Ovary (tissue), 9 donors: ENCODE results near the gene LSP1. TPM values are rescaled to one million over a fixed set of nuclear protein-coding genes. Genes with fewer than 3 reads are reported as not detected.

Experiments used
- DNase-seq, 5 donors: peaks; one replicate each; pipeline ENCODE4 v3.0.0-alpha.2; 2019 to 2020
- H3K27ac ChIP-seq, 2 donors: fragments of 200-600 bp; one replicate each; pipeline versions ENCODE4 v1.5.1 to v1.8.0; 2019 to 2022
- H3K27me3 ChIP-seq: fragments of 200-600 bp; one replicate; pipeline ENCODE4 v1.8.0; 2022
- H3K36me3 ChIP-seq: fragments of 200-600 bp; sonication (generic); one replicate; pipeline ENCODE4 v1.5.1; 2019
- H3K4me1 ChIP-seq: one replicate; pipeline ENCODE4 v1.8.1; 2013; ENCODE audit warnings: mild to moderate bottlenecking, moderate library complexity; ENCODE audit not compliant: insufficient read depth
- H3K4me3 ChIP-seq: fragments of 200-600 bp; sonication (generic); one replicate; pipeline ENCODE4 v1.5.1; 2017
- H3K9me3 ChIP-seq, 2 donors: fragments of 200-600 bp in 1 of 2; sonication (generic) in 1 of 2; one replicate each; pipeline versions ENCODE4 v1.5.1 to v1.8.1; 2013 to 2019; ENCODE audit warnings: mild to moderate bottlenecking in 1 of 2, moderate library complexity in 1 of 2
- EP300 ChIP-seq: sonication (generic); formaldehyde crosslinking; IDR thresholded peaks from one replicate; pipeline ENCODE4 v1.6.1; 2017; ENCODE audit warnings: antibody characterized with exemption
- POLR2A ChIP-seq: fragments of 450-650 bp; IDR thresholded peaks from one replicate; pipeline ENCODE4 v1.6.1; 2017; ENCODE audit warnings: antibody characterized with exemption, mild to moderate bottlenecking, moderate library complexity
- WGBS, 3 donors: extraction: QIAGEN DNeasy Blood & Tissue Kit in 1 of 3; methylation state at CpG; one replicate each; pipeline versions ENCODE4 v1.1.5 to v1.1.7; 2013 to 2017; 5-methylcytosine and 5-hydroxymethylcytosine counted together
- intact Hi-C, 4 donors: fragments of 100-400 bp; cut with DNase I; formaldehyde crosslinking; loops; one replicate each; pipeline versions ENCODE4 v1.11.0 to v1.15.1; 2022 to 2023
- polyA plus RNA-seq, 2 donors: library from polyadenylated mRNA; stranded (reverse); fragments of 200-250 nt in 1 of 2; fragments of 350-450 nt in 1 of 2; fragmentation: Illumina TruSeq in 1 of 2; extraction: RNeasy Lipid Tissue Mini Kit (QIAGEN cat#74804) in 1 of 2; gene quantifications; one replicate each; pipeline ENCODE4 v1.2.3, GENCODE V29; 2013 to 2014
- total RNA-seq, 7 donors: library from RNA; depleted of rRNA in 2 of 7; stranded (reverse); fragments of >200 nt in 2 of 7; fragmentation: NEBNext Ultra II Directional in 3 of 7; extraction: Animal tissue kit (Norgen Biotek cat#: 25700) in 3 of 7; gene quantifications; one replicate each; pipeline versions ENCODE4 v1.1.0 to v1.2.4, GENCODE V29; 2016 to 2023
- TF ChIP-seq, protein P1 (sequence below), 3 donors: fragments of 450-650 bp in 2 of 3; fragments of 200-600 bp in 1 of 3; IDR thresholded peaks; one replicate each; pipeline versions ENCODE4 v1.5.1 to v1.8.0; 2016 to 2022; ENCODE audit warnings: antibody characterized with exemption in 3 of 3, mild to moderate bottlenecking in 1 of 3
- donor health status: DM: no; HTN: no; CAD: no; lungs with moderate emphysema.
- donor health status: DM: no; HTN: no; CAD: no.
- donor health status: Bipolar disorder and iron deficiency.
- donor health status: DM: yes; HTN: yes; CAD: no.
- donor health status: DM: no; HTN: no; CAD: no.
- donor health status: DM: yes; HTN: yes; CAD: no.

LSP1 gene
- total and polyA plus RNA-seq, 9 donors, result 3.5 to 22.0 (median 9.0) TPM

DNA sequence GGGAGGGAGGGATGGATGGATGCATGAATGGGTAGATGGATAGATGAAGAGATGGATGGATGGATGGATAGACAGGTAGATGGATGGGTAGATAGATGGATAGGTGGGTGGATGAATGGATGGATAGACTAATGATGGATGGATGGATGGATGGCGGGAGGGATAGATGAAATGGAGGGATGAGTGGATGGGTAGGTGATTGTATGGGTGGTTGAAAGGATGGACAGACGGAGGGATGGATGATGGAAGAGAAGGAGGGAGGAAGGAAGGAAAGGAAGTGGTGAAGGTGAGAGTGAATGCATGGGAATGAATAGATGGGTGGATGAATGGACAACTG is 62.9 kb downstream of the LSP1 start:
- no peak overlapping the region for H3K27ac ChIP-seq
- WGBS, 3 donors, result 95 to 99% (median 95%) methylated on average over 2 of the region's 2 CpGs
- no peaks in the 10 kb centered on the region for H3K36me3 ChIP-seq
- intact Hi-C loops, result loop anchor here in 3 of 4 donors (1.0 to 10.0 kb wide), 4 partner anchors 22 to 221 kb away; partner anchors contain the start of gene KRTAP5-6 (in 1 of the 3)
- H3K4me1 ChIP-seq, result no peaks in the 10 kb centered on the region
- TF ChIP-seq, protein P1, sequence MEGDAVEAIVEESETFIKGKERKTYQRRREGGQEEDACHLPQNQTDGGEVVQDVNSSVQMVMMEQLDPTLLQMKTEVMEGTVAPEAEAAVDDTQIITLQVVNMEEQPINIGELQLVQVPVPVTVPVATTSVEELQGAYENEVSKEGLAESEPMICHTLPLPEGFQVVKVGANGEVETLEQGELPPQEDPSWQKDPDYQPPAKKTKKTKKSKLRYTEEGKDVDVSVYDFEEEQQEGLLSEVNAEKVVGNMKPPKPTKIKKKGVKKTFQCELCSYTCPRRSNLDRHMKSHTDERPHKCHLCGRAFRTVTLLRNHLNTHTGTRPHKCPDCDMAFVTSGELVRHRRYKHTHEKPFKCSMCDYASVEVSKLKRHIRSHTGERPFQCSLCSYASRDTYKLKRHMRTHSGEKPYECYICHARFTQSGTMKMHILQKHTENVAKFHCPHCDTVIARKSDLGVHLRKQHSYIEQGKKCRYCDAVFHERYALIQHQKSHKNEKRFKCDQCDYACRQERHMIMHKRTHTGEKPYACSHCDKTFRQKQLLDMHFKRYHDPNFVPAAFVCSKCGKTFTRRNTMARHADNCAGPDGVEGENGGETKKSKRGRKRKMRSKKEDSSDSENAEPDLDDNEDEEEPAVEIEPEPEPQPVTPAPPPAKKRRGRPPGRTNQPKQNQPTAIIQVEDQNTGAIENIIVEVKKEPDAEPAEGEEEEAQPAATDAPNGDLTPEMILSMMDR (IDR thresholded peaks at IDR 0.05), result no peak
- TF ChIP-seq POLR2A (no peak), EP300 (no peak)
- H3K27me3 ChIP-seq, result no peaks in the 10 kb centered on the region
- no peak for DNase-seq
- no peak overlapping the region for H3K4me3 ChIP-seq
- H3K9me3 ChIP-seq, result no peaks in the 10 kb centered on the region

DNA sequence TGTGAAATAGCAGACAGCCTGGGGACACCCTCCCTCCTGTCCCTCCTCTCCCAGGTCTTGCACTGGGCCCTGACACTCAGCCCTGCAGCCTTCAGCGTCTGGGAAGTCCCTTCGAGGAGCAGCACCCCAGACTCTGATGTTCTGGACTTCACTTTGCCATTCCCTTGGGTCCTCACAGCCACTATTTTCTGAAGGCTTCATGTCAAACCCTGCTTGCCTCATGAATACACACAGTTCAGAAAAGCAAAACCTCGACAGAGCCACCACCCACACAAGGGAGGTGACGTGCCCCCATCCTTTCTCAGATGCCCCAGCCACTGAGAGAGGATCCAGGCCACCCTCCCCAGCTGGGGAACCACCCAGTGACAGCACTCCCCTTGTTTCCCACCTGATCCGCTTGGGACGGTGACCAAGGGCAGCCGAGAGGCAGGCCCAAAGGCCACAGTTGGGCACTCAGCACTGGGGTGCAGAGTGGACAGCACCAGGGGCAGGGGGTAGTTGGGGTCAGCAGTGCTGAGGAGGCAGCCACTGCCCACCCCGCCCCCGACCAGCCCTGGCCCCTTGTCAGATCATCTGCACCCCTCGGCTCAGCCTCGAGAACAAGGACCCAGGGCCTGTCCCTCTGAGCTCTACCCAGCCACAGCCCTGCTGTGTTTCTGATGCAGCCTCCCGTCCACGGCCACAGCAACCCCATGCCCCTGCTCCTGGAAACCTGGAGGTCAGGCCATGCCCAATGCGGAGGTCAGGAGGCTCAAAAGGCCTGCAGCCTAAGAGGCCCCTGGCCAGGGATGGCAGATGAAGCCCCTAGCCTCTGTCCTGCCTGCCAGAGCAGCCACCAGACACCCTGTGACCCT is 63.5 kb downstream of the LSP1 start:
- Histone ChIP-seq H3K4me1 (no peaks in the 10 kb centered on the region), H3K27ac (no peak overlapping the region), H3K4me3 (no peak overlapping the region), H3K9me3 (no peaks in the 10 kb centered on the region), H3K36me3 (no peaks in the 10 kb centered on the region), H3K27me3 (no peaks in the 10 kb centered on the region)
- intact Hi-C loops, result loop anchor here in 3 of 4 donors (1.0 to 10.0 kb wide), 4 partner anchors 23 to 222 kb away; partner anchors contain the start of gene KRTAP5-6 (in 1 of the 3)
- peak in 1 of 5 donors; percentile 30 for DNase-seq
- WGBS, 3 donors, result 83 to 91% (median 86%) methylated on average over 12 to 14 of the region's 14 CpGs
- TF ChIP-seq, protein P1 (IDR thresholded peaks at IDR 0.05), result no peak
- no peak for TF ChIP-seq EP300
- TF ChIP-seq POLR2A, result no peak

DNA sequence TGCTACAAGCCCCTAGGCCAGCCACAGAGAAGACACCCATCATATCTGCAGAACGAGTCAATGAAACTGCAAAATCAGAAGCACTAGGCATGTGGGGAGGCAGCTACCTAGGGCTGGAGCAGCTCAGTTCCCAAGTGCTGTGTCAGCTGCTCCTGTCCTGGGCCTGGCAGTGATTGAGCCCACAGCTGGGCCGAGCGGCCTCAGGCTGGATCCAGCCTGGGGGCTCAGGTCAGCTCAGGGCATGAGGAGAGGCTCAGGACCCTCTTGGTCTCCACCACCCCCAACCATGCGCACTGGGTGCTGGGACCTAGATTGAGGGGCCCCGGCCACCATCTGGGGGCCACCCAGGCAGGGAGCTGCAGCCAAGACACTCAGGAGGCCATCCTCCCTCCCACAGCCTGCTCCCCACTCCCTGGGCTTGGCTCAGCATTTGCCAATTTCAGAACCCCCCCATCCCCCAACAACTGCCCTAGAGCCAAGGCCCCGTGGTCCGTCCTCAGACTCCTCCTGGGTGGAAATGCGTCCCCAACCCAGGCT is 64.2 kb downstream of the LSP1 start:
- Histone ChIP-seq H3K4me3 (no peak overlapping the region), H3K36me3 (no peaks in the 10 kb centered on the region), H3K27me3 (no peaks in the 10 kb centered on the region), H3K4me1 (peaks cover 3% of the 10 kb centered on the region), H3K27ac (no peak overlapping the region), H3K9me3 (no peaks in the 10 kb centered on the region)
- DNase-seq, result peak in 1 of 5 donors; percentile 31
- intact Hi-C loops, result loop anchor here in 3 of 4 donors (1.0 to 10.0 kb wide), 4 partner anchors 24 to 222 kb away; partner anchors contain the start of gene KRTAP5-6 (in 1 of the 3)
- WGBS, 3 donors, result 71 to 78% (median 77%) methylated on average over 8 of the region's 8 CpGs
- TF ChIP-seq, protein P1 (IDR thresholded peaks at IDR 0.05), result no peak

DNA sequence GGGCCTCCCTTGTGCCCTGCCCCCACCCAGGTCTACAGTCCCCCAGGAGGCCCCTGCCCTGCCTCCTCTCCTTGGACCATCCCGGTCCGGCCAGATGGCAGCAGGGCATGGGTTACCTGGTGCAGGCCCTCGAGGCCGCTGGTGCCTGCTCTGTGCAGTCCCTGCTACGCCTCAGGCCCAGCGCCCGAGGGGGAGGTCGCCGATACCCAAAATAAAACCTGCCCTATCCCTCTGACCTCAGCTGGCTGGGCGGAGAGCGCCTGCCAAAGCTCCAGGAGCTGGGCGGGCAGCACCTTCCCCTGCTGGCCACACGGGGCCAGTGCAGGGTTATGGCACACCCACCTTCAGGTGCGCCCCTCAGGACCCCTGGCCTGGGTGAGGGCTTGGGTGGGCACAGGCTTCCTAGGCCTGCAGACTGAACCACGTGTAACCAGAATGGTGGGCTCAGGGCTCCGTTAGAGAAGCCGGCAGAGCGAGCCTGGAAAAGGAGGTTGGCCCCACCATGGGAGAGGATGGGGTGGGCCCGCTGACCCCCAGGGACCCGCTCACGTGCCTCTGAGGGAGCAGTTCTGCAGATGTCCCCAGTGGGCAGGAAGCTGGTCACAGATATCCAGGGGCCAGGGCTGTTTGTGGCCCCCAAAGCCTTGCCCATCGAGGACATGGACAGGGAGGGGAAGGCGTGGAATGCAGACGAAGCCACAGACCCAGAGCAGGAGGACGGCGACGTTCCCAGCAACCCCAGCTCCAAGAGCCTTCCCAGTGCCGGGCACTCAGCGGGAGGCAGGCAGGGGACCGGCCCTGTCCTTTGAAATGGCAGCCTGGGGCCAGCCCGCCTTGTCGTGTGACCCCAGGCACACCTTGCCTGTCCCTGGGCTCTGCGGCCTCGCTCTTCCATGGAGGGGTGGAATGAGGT is 64.9 kb downstream of the LSP1 start:
- intact Hi-C loops, result loop anchor here in 1 of 4 donors (5.0 to 10.0 kb wide), 2 partner anchors 35 to 223 kb away; partner anchors contain the start of gene KRTAP5-6
- 77 to 85% (median 81%) methylated on average over 32 to 34 of the region's 34 CpGs for WGBS, 3 donors

More for the DNA sequence above, 64.9 kb downstream of the LSP1 start:
- TF ChIP-seq POLR2A (no peak), EP300 (no peak)
- TF ChIP-seq, protein P1 (IDR thresholded peaks at IDR 0.05), result no peak
- Histone ChIP-seq H3K9me3 (no peaks in the 10 kb centered on the region), H3K4me3 (no peak overlapping the region), H3K27me3 (no peaks in the 10 kb centered on the region), H3K36me3 (no peaks in the 10 kb centered on the region), H3K27ac (no peak overlapping the region), H3K4me1 (peaks cover 4% of the 10 kb centered on the region)
- peak in 1 of 5 donors; percentile 34 for DNase-seq
